ENCODE results near the gene YAF2. TPM values are rescaled to one million over a fixed set of nuclear protein-coding genes. Genes with fewer than 3 reads are reported as not detected.

Gene YAF2
- total and polyA plus RNA-seq, 11 donors = 31.5 to 125 (median 77.8) TPM

GRCh38 chr12:42128888-42129287 is 109.2 kb downstream of the YAF2 start:
- Histone ChIP-seq H3K36me3 (no peaks in the 10 kb centered on the region), H3K27me3 (no peaks in the 10 kb centered on the region), H3K27ac (no peak overlapping the region), H3K9me3 (no peaks in the 10 kb centered on the region), H3K4me1 (peaks cover 0 to 33% (median 13%) of the 10 kb centered on the region in 12 donors), H3K4me3 (no peak overlapping the region)
- ATAC-seq (no peak), DNase-seq (no peak)
- intact Hi-C loops (cut with DNase I) = loop anchor here in 9 of 10 donors (1.0 to 10.0 kb wide), 11 partner anchors 203 to 1216 kb away; no protein-coding TSS in a partner anchor
- TF ChIP-seq POLR2A (IDR thresholded peaks at IDR 0.05) (no peak), CTCF (IDR thresholded peaks at IDR 0.05) (no peak)
- WGBS, 4 donors = 91 to 93% (median 92%) methylated on average over 6 of the region's 6 CpGs

- intact Hi-C loops (cut with DNase I) = loop anchor here in 9 of 10 donors (2.0 to 10.0 kb wide), 9 partner anchors 204 to 1216 kb away; no protein-coding TSS in a partner anchor
- no peaks in the 10 kb centered on the region for H3K27me3 ChIP-seq
- TF ChIP-seq POLR2A (IDR thresholded peaks at IDR 0.05) (no peak), CTCF (IDR thresholded peaks at IDR 0.05) (no peak)
- ATAC-seq = no peak
- H3K9me3 ChIP-seq = no peaks in the 10 kb centered on the region
- peaks cover 0 to 33% (median 13%) of the 10 kb centered on the region in 12 donors for H3K4me1 ChIP-seq
- no peak overlapping the region for H3K4me3 ChIP-seq
- WGBS, 4 donors = 83 to 86% (median 84%) methylated on average over 3 of the region's 3 CpGs
- H3K36me3 ChIP-seq = no peaks in the 10 kb centered on the region
- H3K27ac ChIP-seq = no peak overlapping the region
- no peak for DNase-seq
Observed at GRCh38 chr12:42128327-42128726, 109.7 kb downstream of the YAF2 start.

DNA sequence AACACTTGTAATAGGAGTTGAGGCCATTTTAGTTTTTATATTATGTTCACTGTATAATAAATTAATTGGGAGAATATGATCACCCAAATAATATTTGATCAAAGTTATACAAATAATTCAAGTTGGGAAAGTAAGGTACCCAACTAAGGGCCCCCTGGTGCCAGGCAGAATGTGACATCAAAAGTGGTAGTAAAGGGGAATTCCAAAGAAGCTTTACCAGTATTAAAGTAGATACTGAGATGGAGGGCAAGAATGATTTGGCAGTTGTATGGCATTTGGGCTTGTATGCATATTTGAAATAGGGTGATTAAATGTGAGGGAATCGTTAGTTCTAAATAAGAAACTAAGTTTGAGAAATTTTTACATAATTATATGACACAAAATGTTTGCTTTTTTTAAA is 111.1 kb downstream of the YAF2 start:
- WGBS, 4 donors = 83 to 95% (median 90%) methylated on average over 1 of the region's 1 CpG
- Histone ChIP-seq H3K27me3 (no peaks in the 10 kb centered on the region), H3K9me3 (no peaks in the 10 kb centered on the region), H3K4me3 (no peak overlapping the region), H3K4me1 (peaks cover 0 to 33% (median 13%) of the 10 kb centered on the region in 12 donors), H3K36me3 (no peaks in the 10 kb centered on the region), H3K27ac (no peak overlapping the region)
- ATAC-seq = no peak
- intact Hi-C loops (cut with DNase I) = loop anchor here in 9 of 10 donors (5.0 to 10.0 kb wide), 8 partner anchors 205 to 1218 kb away; no protein-coding TSS in a partner anchor
- TF ChIP-seq POLR2A (IDR thresholded peaks at IDR 0.05) (no peak), CTCF (IDR thresholded peaks at IDR 0.05) (no peak)
- no peak for DNase-seq

GRCh38 chr12:42125388-42125767 is 112.7 kb downstream of the YAF2 start:
- ATAC-seq = no peak
- no peak for DNase-seq
- intact Hi-C loops (cut with DNase I) = loop anchor here in 9 of 10 donors (5.0 to 10.0 kb wide), 8 partner anchors 207 to 1219 kb away; no protein-coding TSS in a partner anchor
- peaks cover 0 to 22% (median 6%) of the 10 kb centered on the region in 12 donors for H3K4me1 ChIP-seq
- no peak overlapping the region for H3K4me3 ChIP-seq
- no peak overlapping the region for H3K27ac ChIP-seq
- no peaks in the 10 kb centered on the region for H3K27me3 ChIP-seq
- no peaks in the 10 kb centered on the region for H3K36me3 ChIP-seq
- WGBS, 4 donors = 49 to 80% (median 59%) methylated on average over 1 of the region's 1 CpG
- no peaks in the 10 kb centered on the region for H3K9me3 ChIP-seq
- TF ChIP-seq POLR2A (IDR thresholded peaks at IDR 0.05) (no peak), CTCF (IDR thresholded peaks at IDR 0.05) (no peak)
